Measurements from ENCODE around the gene PRR5.

DNA sequence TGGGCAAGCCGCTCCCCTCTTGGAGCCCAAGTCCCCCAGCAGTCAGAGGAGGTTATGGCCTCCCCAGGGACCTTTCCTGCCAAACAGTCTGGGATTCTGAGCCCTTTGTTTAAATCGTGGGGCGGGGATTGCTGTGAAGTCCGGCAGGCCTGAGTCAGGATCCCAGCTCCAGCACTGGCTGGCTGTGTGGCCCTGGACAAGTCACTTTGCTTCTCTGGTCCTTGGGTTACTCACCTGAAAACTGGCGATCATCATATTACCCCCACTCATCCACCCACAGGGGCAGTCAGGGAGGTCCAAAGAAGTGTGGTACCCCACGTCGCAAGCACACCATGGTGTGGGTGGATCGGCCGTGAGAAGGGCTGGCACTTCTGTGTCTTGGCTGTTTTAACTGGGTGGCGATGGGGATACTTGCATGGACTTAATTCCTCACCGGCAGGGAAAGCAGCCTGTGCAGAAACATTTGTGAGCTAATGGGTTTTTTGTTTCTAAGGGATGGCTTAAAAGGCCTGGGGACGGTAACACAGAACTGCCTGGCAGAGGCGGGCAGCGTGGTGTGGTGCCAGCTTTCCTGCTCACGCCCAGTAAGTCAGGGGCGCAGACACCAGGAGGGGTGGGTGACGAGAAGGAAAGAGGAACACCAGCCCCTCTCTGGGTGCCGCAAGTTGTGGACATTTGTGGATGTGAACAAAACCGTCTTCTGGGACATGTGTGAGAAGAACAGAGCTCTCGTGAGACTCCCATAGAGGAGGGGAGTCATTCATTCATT lies 31.6 kb upstream of the PRR5 start:
- TF ChIP-seq, protein P1, sequence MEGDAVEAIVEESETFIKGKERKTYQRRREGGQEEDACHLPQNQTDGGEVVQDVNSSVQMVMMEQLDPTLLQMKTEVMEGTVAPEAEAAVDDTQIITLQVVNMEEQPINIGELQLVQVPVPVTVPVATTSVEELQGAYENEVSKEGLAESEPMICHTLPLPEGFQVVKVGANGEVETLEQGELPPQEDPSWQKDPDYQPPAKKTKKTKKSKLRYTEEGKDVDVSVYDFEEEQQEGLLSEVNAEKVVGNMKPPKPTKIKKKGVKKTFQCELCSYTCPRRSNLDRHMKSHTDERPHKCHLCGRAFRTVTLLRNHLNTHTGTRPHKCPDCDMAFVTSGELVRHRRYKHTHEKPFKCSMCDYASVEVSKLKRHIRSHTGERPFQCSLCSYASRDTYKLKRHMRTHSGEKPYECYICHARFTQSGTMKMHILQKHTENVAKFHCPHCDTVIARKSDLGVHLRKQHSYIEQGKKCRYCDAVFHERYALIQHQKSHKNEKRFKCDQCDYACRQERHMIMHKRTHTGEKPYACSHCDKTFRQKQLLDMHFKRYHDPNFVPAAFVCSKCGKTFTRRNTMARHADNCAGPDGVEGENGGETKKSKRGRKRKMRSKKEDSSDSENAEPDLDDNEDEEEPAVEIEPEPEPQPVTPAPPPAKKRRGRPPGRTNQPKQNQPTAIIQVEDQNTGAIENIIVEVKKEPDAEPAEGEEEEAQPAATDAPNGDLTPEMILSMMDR (conservative IDR thresholded peaks at IDR 0.05; ENCODE audit: low read length): no peak
- no peak for TF ChIP-seq EZH2phosphoT487 (IDR thresholded peaks at IDR 0.05; ENCODE audit: borderline replicate concordance, low read depth, low read length)
